Measurements from ENCODE around the gene ARMC9. TPM values are rescaled to one million over a fixed set of nuclear protein-coding genes. Genes with fewer than 3 reads are reported as not detected.

Gene ARMC9
- total RNA-seq, 1 experiment from 2014 or later = 23.4 TPM

DNA sequence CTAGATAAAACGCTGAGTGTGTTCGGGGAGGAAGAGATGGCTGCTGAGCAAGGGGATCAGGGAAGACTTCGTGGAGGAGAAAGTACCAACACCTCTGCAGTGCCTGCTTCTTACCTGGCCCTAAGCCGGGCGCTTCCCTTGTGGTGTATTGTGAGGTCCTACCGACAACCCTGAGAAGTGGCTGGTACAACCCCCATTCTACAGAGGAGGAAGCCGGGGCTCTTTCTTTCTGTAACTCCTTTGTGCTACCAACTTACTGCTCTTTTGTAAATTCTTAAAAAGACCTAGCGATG lies 96.9 kb downstream of the ARMC9 start:
- no peak for DNase-seq
- POLR2A ChIA-PET (ENCODE audit: unreplicated experiment) = no interaction called here
- H4K20me1 ChIP-seq (ENCODE audit: low read length) = no peaks in the 10 kb centered on the region
- H3K36me3 ChIP-seq (ENCODE audit: low read depth, low read length) = no peaks in the 10 kb centered on the region; the same call in none of the 2 replicates
- no peak overlapping the region for H3K9ac ChIP-seq (ENCODE audit: low read length)
- no peak for ATAC-seq
- H3K4me1 ChIP-seq (ENCODE audit: insufficient read depth, low read length) = peaks cover 22% of the 10 kb centered on the region
- H3K79me2 ChIP-seq (ENCODE audit: low read length) = no peaks in the 10 kb centered on the region
- no peaks in the 10 kb centered on the region for H3K27me3 ChIP-seq (ENCODE audit: low read length)
- no peaks in the 10 kb centered on the region for H3F3A ChIP-seq (ENCODE audit: low read length, unreplicated experiment)
- no peak overlapping the region for H2AFZ ChIP-seq (ENCODE audit: low read length)
- no peaks in the 10 kb centered on the region for H3K9me2 ChIP-seq (replicated peaks; ENCODE audit: low read length)
- intact Hi-C loops (cut with micrococcal nuclease) = loop anchor here (5.0 kb wide), 1 partner anchor 193 kb away; no protein-coding TSS in a partner anchor
- H3K4me2 ChIP-seq (ENCODE audit: low read length) = no peak overlapping the region
- H3K9me3 ChIP-seq (ENCODE audit: low read length) = no peaks in the 10 kb centered on the region
- H3K4me3 ChIP-seq (ENCODE audit: low read length) = no peak overlapping the region
- CTCF ChIA-PET = no interaction called here
- no peak overlapping the region for H3K27ac ChIP-seq (ENCODE audit: low read length)
- BruUV-seq (replicated peaks) = no TSS peak
- TF ChIP-seq, protein P1, sequence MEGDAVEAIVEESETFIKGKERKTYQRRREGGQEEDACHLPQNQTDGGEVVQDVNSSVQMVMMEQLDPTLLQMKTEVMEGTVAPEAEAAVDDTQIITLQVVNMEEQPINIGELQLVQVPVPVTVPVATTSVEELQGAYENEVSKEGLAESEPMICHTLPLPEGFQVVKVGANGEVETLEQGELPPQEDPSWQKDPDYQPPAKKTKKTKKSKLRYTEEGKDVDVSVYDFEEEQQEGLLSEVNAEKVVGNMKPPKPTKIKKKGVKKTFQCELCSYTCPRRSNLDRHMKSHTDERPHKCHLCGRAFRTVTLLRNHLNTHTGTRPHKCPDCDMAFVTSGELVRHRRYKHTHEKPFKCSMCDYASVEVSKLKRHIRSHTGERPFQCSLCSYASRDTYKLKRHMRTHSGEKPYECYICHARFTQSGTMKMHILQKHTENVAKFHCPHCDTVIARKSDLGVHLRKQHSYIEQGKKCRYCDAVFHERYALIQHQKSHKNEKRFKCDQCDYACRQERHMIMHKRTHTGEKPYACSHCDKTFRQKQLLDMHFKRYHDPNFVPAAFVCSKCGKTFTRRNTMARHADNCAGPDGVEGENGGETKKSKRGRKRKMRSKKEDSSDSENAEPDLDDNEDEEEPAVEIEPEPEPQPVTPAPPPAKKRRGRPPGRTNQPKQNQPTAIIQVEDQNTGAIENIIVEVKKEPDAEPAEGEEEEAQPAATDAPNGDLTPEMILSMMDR (conservative IDR thresholded peaks at IDR 0.05; ENCODE audit: low read depth, low read length) = no peak
- TF ChIP-seq EZH2 (IDR thresholded peaks at IDR 0.05; ENCODE audit: low read length, unreplicated experiment) = no peak
- no peak for TF ChIP-seq EZH2phosphoT487 (IDR thresholded peaks at IDR 0.05; ENCODE audit: borderline replicate concordance, low read length)

DNA sequence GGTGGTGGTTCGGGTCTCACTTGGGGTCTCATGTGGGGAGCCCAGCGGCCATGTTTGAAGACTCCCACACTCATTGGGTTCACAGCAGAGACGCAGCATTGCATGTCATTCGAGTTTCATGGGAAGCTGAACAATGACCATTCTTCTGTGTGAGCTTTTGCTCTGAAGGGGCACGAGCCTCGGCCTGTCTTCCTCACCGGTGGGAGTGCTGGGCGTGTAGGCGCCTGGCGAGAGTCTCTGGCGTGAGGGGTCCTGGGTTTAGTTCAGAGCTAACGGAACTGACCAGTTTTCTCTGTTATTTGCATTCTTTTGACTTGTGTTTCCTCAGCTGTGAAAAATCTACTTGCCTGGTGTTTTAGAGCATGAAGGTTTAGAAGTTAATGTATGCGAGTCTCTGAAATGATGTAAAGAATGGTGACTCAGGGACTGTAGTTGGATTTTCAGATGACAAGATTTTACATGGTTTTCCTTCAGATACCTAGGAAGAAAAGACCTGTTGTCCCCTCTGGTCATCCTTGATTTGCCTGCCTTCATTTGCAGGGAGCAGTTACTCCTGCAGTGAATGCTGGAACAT lies 98.1 kb downstream of the ARMC9 start:
- TF ChIP-seq EZH2 (IDR thresholded peaks at IDR 0.05; ENCODE audit: low read length, unreplicated experiment) (no peak), EZH2phosphoT487 (IDR thresholded peaks at IDR 0.05; ENCODE audit: borderline replicate concordance, low read length) (no peak)
- TF ChIP-seq, protein P1 (conservative IDR thresholded peaks at IDR 0.05; ENCODE audit: low read depth, low read length) = no peak
- Histone ChIP-seq H3K4me1 (ENCODE audit: insufficient read depth, low read length) (peaks cover 32% of the 10 kb centered on the region), H3K27ac (ENCODE audit: low read length) (no peak overlapping the region), H3K27me3 (ENCODE audit: low read length) (no peaks in the 10 kb centered on the region), H3K4me2 (ENCODE audit: low read length) (no peak overlapping the region), H3K9me3 (ENCODE audit: low read length) (no peaks in the 10 kb centered on the region), H3K4me3 (ENCODE audit: low read length) (no peak overlapping the region), H3F3A (ENCODE audit: low read length, unreplicated experiment) (no peaks in the 10 kb centered on the region), H2AFZ (ENCODE audit: low read length) (no peak overlapping the region), H3K9ac (ENCODE audit: low read length) (no peak overlapping the region), H3K79me2 (ENCODE audit: low read length) (no peaks in the 10 kb centered on the region), H3K9me2 (replicated peaks; ENCODE audit: low read length) (no peaks in the 10 kb centered on the region), H3K36me3 (ENCODE audit: low read depth, low read length) (no peaks in the 10 kb centered on the region; the same call in none of the 2 replicates), H4K20me1 (ENCODE audit: low read length) (no peaks in the 10 kb centered on the region)
- intact Hi-C loops (cut with micrococcal nuclease) = loop anchor here (5.0 kb wide), 1 partner anchor 194 kb away; no protein-coding TSS in a partner anchor
- ChIA-PET POLR2A (ENCODE audit: unreplicated experiment) (interaction anchor here (0.9 kb wide), 1 partner anchor 65 kb away, joined by 3 read pairs; no protein-coding TSS in a partner anchor), CTCF (interaction anchor here (0.9 to 2.0 kb wide), 3 partner anchors 92 to 155 kb away, joined by 3 to 12 read pairs (median 6); no protein-coding TSS in a partner anchor)
- no peak for ATAC-seq
- DNase-seq = no peak
- no TSS peak for BruUV-seq (replicated peaks)

Data from PC-3 (cell line).